Activated naive CD8-positive, alpha-beta T cell (primary cell): ENCODE results near the gene PLXNA2.

ENCODE experiments used
- H3K27ac Mint-ChIP-seq: one replicate; pipeline ENCODE4 v1.8.0; 2021; ENCODE audit warnings: mixed read lengths
- H3K27me3 Mint-ChIP-seq: one replicate; pipeline ENCODE4 v1.8.0; 2021; ENCODE audit warnings: mixed read lengths
- H3K36me3 Mint-ChIP-seq: one replicate; pipeline ENCODE4 v1.8.0; 2021; ENCODE audit warnings: mixed read lengths
- H3K4me1 Mint-ChIP-seq: one replicate; pipeline ENCODE4 v1.8.0; 2021; ENCODE audit warnings: low read depth, mixed read lengths
- H3K4me3 Mint-ChIP-seq: one replicate; pipeline ENCODE4 v1.8.0; 2021; ENCODE audit warnings: mild to moderate bottlenecking, mixed read lengths
- H3K9me3 Mint-ChIP-seq: one replicate; pipeline ENCODE4 v1.8.0; 2021; ENCODE audit warnings: low read depth, mixed read lengths

The PLXNA2 gene

DNA sequence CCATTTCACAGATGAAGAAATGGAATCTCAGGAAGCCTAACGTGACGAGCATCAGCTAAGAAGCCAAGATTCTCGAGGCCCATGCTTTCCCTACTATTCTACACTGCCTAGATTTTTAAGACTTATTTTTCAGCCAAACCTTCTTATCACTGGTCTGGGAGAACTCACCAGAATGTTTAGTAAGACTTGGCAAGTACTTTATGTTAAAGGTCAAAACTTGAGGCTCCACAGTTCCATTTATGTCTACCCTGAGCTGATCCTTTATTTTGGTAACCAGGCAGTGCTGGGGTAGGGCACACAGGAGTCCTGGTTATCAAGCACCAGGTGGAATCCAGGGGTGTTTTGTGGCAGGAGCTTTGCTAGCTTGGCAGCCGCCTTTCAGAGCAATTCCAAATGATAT, 16.8 kb downstream of the PLXNA2 start:
- Mint-ChIP-seq H3K4me3 (no peak overlapping the region), H3K9me3 (no peaks in the 10 kb centered on the region), H3K27me3 (peaks cover 3% of the 10 kb centered on the region), H3K4me1 (no peaks in the 10 kb centered on the region), H3K36me3 (no peaks in the 10 kb centered on the region), H3K27ac (no peak overlapping the region)

DNA sequence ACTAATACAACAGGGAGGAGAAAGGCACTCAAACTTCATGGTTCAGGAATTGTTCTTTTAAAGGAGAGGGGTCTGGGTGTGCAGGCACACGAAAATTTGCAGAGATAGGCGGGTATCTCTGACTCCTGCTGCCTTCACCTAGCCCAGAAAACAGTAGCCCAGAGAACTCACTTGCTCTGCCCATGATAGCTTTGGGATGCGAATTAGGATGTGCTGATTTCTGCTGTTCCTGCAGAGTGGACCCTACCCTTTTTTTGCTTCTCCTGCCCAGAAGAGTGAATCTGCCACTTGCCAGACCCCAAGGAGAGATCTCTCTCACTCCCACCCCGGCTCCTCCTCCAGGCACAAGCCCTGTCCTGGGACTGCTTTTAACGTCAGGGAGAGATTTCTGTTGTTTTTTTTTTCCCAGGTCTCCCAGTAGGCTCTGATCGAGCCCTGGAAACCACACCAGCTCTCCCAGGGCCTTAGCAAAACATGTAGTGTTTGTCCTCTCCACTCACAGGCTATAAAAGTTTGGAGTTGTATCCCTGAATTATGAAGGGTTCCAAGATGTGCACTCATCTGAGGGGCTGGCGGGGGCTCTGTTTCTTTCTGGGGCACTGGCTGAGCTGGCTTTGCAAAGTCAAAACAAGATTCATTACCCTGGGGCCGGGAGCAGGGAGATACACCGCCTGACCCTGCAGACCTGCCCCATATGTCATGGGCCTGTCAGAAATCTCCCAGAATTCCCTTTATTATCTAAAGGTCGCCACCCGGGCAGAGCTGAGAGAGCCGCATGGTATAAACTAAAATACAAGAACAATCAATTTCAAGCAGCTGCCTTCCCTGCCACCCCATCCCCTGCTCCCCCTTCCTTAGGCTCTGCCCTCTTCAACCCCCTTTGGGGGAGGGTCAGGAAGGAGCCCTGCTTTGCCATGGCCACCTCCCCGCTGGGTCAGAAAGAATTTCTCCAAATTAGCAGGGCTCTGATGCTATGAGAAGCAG, 17.9 kb downstream of the PLXNA2 start:
- Mint-ChIP-seq H3K36me3 (no peaks in the 10 kb centered on the region), H3K4me1 (no peaks in the 10 kb centered on the region), H3K27me3 (peaks cover 3% of the 10 kb centered on the region), H3K4me3 (no peak overlapping the region), H3K9me3 (no peaks in the 10 kb centered on the region), H3K27ac (no peak overlapping the region)

DNA sequence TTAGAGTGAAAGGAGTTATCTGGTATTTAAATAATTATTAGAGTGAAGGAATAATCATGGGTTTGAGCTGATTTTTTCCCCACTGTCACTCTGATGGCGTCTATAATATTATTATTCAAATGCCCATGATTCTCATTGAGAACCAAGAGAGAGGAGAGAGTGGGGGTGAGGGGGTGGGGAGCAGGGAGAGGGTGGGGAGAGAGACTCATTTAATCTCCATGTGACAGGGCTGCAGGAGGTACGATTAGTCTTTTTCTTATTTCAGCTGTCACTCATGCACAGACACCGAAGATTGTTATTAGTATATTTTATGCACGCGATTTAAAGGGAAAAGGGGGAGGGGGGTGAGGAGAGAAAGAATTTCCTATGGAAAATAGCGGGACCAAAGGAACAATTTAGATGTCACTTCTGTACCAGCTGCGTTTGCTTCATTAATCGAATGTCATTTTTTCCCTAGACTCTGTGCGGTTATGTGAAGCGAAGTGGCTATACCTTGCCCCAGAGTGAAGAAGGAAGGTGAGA, 19.9 kb downstream of the PLXNA2 start:
- peaks cover under 1% of the 10 kb centered on the region for H3K27me3 Mint-ChIP-seq
- no peak overlapping the region for H3K27ac Mint-ChIP-seq
- no peaks in the 10 kb centered on the region for H3K36me3 Mint-ChIP-seq
- no peaks in the 10 kb centered on the region for H3K4me1 Mint-ChIP-seq
- no peaks in the 10 kb centered on the region for H3K9me3 Mint-ChIP-seq
- no peak overlapping the region for H3K4me3 Mint-ChIP-seq

GRCh38 chr1:208223136-208223535, 21.0 kb downstream of the PLXNA2 start:
- no peaks in the 10 kb centered on the region for H3K9me3 Mint-ChIP-seq
- no peaks in the 10 kb centered on the region for H3K4me1 Mint-ChIP-seq
- no peak overlapping the region for H3K4me3 Mint-ChIP-seq
- H3K27ac Mint-ChIP-seq = no peak overlapping the region
- H3K27me3 Mint-ChIP-seq = no peaks in the 10 kb centered on the region
- no peaks in the 10 kb centered on the region for H3K36me3 Mint-ChIP-seq

DNA sequence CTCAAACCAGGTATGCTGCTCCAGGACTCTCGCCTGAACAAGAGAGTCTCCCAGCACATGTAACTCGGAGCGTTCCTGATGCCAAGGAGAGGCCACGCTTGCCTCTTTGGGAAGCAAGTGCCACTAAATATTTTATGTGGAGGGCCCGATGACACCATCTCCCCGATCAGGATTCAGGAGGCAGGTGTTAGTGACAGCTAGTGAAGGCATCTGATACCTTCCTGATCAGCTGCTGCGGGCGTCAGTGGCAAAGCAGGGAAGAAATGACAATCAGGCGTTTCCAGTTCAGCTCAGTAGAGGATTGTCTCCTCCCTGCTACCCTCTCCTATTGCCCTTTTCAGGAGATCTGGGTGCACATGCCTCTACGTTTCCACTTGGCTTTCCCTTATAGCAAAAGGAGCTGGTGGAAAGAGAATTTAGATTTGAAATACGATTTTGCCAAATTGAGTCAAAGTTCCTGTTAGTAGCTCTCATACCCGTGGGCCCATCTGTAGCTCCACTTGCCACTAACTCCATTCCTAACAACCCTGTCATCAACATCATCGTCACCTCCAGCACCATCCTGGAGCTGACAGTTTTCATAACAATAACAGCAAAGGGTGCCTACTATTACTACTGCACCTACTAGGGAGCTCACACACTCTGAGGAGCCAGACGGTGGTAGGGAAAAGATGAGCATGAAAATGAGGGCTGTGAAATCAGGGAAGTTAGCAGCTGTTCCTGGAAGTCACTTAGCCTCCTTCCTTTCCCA, 21.6 kb downstream of the PLXNA2 start:
- H3K27me3 Mint-ChIP-seq = no peaks in the 10 kb centered on the region
- no peak overlapping the region for H3K27ac Mint-ChIP-seq
- H3K36me3 Mint-ChIP-seq = no peaks in the 10 kb centered on the region
- no peaks in the 10 kb centered on the region for H3K4me1 Mint-ChIP-seq
- no peak overlapping the region for H3K4me3 Mint-ChIP-seq
- no peaks in the 10 kb centered on the region for H3K9me3 Mint-ChIP-seq

DNA sequence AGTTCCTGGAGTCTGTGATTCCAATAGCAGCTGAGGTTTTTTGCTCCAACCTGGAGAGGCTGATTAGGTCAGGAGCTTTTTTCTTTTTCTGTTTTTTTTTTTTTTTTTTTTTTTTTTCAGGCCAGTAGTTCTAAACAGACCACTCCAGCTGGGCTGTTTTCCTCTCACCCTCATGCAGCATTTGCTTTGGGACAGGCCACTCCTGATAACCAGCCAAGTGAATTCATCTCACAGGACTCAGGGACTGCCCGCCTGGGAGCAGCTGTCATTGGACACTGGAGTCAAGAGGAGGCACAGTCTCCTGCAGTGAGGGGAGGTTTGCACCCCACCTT, 22.9 kb downstream of the PLXNA2 start:
- H3K4me1 Mint-ChIP-seq = no peaks in the 10 kb centered on the region
- no peak overlapping the region for H3K4me3 Mint-ChIP-seq
- H3K27me3 Mint-ChIP-seq = no peaks in the 10 kb centered on the region
- H3K27ac Mint-ChIP-seq = no peak overlapping the region
- no peaks in the 10 kb centered on the region for H3K9me3 Mint-ChIP-seq
- H3K36me3 Mint-ChIP-seq = no peaks in the 10 kb centered on the region

GRCh38 chr1:208219659-208220282, 24.4 kb downstream of the PLXNA2 start:
- Mint-ChIP-seq H3K27me3 (no peaks in the 10 kb centered on the region), H3K4me1 (no peaks in the 10 kb centered on the region), H3K9me3 (no peaks in the 10 kb centered on the region), H3K36me3 (peaks cover 2% of the 10 kb centered on the region), H3K4me3 (no peak overlapping the region), H3K27ac (no peak overlapping the region)

GRCh38 chr1:208219098-208219658, 25.0 kb downstream of the PLXNA2 start:
- no peak overlapping the region for H3K4me3 Mint-ChIP-seq
- H3K4me1 Mint-ChIP-seq = no peaks in the 10 kb centered on the region
- H3K27ac Mint-ChIP-seq = no peak overlapping the region
- H3K36me3 Mint-ChIP-seq = peaks cover 2% of the 10 kb centered on the region
- H3K27me3 Mint-ChIP-seq = no peaks in the 10 kb centered on the region
- no peaks in the 10 kb centered on the region for H3K9me3 Mint-ChIP-seq

GRCh38 chr1:208218237-208219097, 25.7 kb downstream of the PLXNA2 start:
- Mint-ChIP-seq H3K27ac (no peak overlapping the region), H3K9me3 (no peaks in the 10 kb centered on the region)

DNA sequence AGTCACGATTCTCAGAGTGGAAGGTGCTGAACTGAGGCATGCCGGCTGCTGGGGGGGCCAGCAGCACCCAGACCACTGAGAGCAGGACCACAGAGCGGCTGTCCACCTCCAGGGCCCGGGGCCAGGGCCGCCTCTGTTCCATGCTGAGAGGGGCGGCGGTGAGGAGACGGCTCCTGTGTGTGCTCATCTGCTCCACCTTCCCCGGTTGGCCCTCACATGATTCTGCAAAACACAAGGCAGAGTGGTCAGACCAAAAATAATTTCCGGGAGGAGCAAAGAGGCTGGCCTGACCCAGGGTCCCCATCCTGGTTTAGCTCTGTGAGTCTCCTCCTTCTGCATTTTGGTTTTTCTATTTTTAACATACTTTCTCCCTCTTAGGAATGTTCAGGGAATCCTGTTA, 26.4 kb downstream of the PLXNA2 start:
- H3K27me3 Mint-ChIP-seq = no peaks in the 10 kb centered on the region
- no peaks in the 10 kb centered on the region for H3K4me1 Mint-ChIP-seq
- peaks cover 2% of the 10 kb centered on the region for H3K36me3 Mint-ChIP-seq
- no peak overlapping the region for H3K4me3 Mint-ChIP-seq
- H3K9me3 Mint-ChIP-seq = no peaks in the 10 kb centered on the region
- no peak overlapping the region for H3K27ac Mint-ChIP-seq

More at GRCh38 chr1:208218237-208219097, 25.7 kb downstream of the PLXNA2 start:
- Mint-ChIP-seq H3K36me3 (peaks cover 2% of the 10 kb centered on the region), H3K4me3 (no peak overlapping the region), H3K27me3 (no peaks in the 10 kb centered on the region), H3K4me1 (no peaks in the 10 kb centered on the region)

DNA sequence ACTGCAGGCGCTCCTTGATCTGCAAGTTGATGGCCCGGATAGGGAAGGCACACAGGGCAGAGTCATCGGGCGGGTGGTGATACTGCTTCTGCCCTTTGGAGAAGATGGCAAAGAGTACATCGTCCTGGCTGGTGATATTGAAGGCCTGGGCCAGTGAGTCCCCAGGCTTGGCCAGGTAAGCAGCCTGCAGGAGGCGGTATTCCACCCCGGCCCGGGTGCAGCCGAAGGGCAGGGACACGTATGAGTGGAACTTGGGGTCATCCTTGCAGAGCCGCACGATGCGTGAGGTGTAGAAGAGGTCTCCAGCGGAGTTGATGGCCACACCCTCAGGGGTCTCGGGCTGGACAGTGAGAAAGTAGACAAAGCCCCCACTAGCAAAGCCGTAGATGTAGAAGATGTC, 27.4 kb downstream of the PLXNA2 start:
- no peaks in the 10 kb centered on the region for H3K9me3 Mint-ChIP-seq
- no peaks in the 10 kb centered on the region for H3K27me3 Mint-ChIP-seq
- H3K4me3 Mint-ChIP-seq = no peak overlapping the region
- H3K36me3 Mint-ChIP-seq = peaks cover 2% of the 10 kb centered on the region
- no peaks in the 10 kb centered on the region for H3K4me1 Mint-ChIP-seq
- no peak overlapping the region for H3K27ac Mint-ChIP-seq

DNA sequence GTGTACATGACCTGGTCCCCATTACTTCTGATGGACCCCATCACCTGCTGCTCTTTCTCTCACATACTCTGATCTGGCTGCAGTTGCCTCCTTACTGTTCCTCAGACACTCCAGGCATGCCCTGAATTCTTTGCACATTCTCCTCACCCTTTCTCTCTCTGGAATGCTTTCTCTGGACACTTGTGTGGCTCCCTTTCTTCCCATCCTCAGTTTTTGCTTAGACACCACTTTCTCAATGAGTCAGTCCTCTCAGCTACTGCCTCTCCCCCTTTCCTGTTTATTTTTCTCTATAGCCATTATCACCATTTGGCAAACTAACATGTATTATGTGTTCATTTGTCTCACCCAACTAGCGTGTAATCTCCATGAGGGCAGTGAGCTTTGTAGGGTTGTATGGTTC, 28.1 kb downstream of the PLXNA2 start:
- no peak overlapping the region for H3K4me3 Mint-ChIP-seq
- peaks cover 3% of the 10 kb centered on the region for H3K36me3 Mint-ChIP-seq
- no peak overlapping the region for H3K27ac Mint-ChIP-seq
- no peaks in the 10 kb centered on the region for H3K9me3 Mint-ChIP-seq
- H3K27me3 Mint-ChIP-seq = peaks cover 1% of the 10 kb centered on the region
- H3K4me1 Mint-ChIP-seq = no peaks in the 10 kb centered on the region

GRCh38 chr1:208215393-208215792, 28.8 kb downstream of the PLXNA2 start:
- Mint-ChIP-seq H3K4me3 (no peak overlapping the region), H3K9me3 (no peaks in the 10 kb centered on the region), H3K27me3 (peaks cover 1% of the 10 kb centered on the region), H3K4me1 (no peaks in the 10 kb centered on the region), H3K36me3 (peaks cover 5% of the 10 kb centered on the region), H3K27ac (no peak overlapping the region)

DNA sequence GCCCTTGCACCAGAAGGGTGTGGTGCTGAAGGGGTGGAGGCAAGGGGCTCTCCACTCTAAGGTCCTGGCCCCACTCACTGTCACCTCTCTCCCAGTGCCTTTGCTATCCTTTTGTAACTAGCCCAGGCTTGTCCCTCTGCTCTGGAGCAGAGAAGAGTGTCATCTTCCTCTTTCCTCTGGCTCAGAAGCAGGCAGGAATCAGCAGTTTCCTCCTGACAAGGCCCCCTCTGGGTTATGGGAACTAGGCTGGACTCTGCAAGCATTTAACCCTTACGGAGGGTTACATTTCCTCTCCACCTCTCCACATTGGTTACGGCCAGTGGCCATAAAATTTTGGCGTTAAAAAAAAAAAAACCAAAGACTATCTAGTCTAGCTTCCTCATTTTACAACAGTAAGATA, 30.4 kb downstream of the PLXNA2 start:
- Mint-ChIP-seq H3K27ac (no peak overlapping the region), H3K9me3 (no peaks in the 10 kb centered on the region), H3K36me3 (peaks cover 5% of the 10 kb centered on the region)

More for the DNA sequence above, 30.4 kb downstream of the PLXNA2 start:
- Mint-ChIP-seq H3K4me1 (no peaks in the 10 kb centered on the region), H3K27me3 (peaks cover 1% of the 10 kb centered on the region), H3K4me3 (no peak overlapping the region)
